Measurements from ENCODE around the gene ZSWIM6. TPM values are rescaled to one million over a fixed set of nuclear protein-coding genes. Genes with fewer than 3 reads are reported as not detected.
"Not testable (repeated sequence)": the region's sequence is repeated elsewhere in the genome, so short reads cannot be mapped to it uniquely, and the experiment has no call there.

Gene ZSWIM6
- total RNA-seq, 2 experiments from 2014 or later = 0.06 to 0.17 TPM

DNA sequence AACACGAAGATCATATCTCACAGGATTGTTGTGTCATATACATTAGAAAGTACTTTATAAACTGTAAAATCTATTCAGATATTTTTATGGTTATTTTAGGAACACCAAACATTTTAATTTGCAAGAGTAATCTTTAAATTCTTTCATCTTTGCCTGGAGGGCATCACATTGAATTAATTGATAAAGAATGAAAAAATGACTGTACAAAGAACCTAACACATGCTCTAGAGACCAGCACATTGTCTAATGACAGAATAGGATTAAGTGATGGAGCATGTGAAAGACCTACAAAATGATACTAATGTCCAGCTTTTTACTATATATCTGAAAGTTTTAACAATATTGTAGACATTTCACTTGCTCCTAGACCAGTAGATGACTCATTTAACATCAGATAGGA lies 88.0 kb downstream of the ZSWIM6 start:
- H3K4me2 ChIP-seq (ENCODE audit: low read length) = no peak overlapping the region
- BruUV-seq (replicated peaks) = no TSS peak
- POLR2A ChIA-PET = interaction anchor here (0.6 kb wide), 1 partner anchor 848 kb away, joined by 3 read pairs; no protein-coding TSS in a partner anchor

DNA sequence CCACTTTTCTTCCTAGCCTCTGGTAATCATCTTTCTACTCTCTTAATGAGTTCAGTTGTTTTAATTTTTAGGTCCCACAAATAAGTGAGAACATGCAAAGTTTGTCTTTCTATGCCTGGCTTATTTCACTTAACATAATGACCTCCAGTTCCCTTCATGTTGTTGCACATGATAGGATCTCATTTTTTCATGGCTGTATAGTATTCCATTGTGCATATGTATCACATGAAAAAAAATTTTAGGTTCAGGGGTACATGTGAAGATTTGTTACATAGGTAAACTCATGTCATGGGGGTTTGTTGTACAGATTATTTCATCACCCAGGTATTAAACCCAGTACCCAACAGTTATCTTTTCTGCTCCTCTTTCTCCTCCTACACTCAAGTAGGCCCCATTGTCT lies 89.2 kb downstream of the ZSWIM6 start:
- H2AFZ ChIP-seq (ENCODE audit: low read length); H3K4me2 ChIP-seq (ENCODE audit: low read length); H3K36me3 ChIP-seq (ENCODE audit: insufficient read depth, low read length); H3K79me2 ChIP-seq (ENCODE audit: insufficient read depth, low read depth, low read length); CTCF ChIA-PET (ENCODE audit: unreplicated experiment); DNase-seq (ENCODE audit: low spot score); H4K20me1 ChIP-seq (ENCODE audit: insufficient read depth, low read length); POLR2A ChIA-PET; H3K9me3 ChIP-seq (ENCODE audit: low read length); H3K4me3 ChIP-seq (ENCODE audit: low read depth, low read length, poor library complexity, severe bottlenecking); BruUV-seq (replicated peaks); H3K9me2 ChIP-seq (ENCODE audit: insufficient read depth, low read length); H3K27ac ChIP-seq (ENCODE audit: low read depth, low read length, poor library complexity, severe bottlenecking); H3K4me1 ChIP-seq (ENCODE audit: insufficient read depth, low read length, poor library complexity, severe bottlenecking); intact Hi-C loops (cut with micrococcal nuclease; ENCODE audit: unreplicated experiment): not testable (repeated sequence)

More for the DNA sequence above, 88.0 kb downstream of the ZSWIM6 start:
- H3K79me2 ChIP-seq (ENCODE audit: insufficient read depth, low read depth, low read length) = no peaks in the 10 kb centered on the region
- H3K4me1 ChIP-seq (ENCODE audit: insufficient read depth, low read length, poor library complexity, severe bottlenecking) = no peaks in the 10 kb centered on the region
- H3K4me3 ChIP-seq (ENCODE audit: low read depth, low read length, poor library complexity, severe bottlenecking) = no peak overlapping the region
- CTCF ChIA-PET (ENCODE audit: unreplicated experiment) = no interaction called here
- H3K9me2 ChIP-seq (ENCODE audit: insufficient read depth, low read length) = no peaks in the 10 kb centered on the region
- DNase-seq (ENCODE audit: low spot score) = no peak
- intact Hi-C loops (cut with micrococcal nuclease; ENCODE audit: unreplicated experiment) = no loop called here
- TF ChIP-seq EZH2phosphoT487 (IDR thresholded peaks at IDR 0.05; ENCODE audit: borderline replicate concordance, low read depth, low read length) = no peak
- TF ChIP-seq, protein P1, sequence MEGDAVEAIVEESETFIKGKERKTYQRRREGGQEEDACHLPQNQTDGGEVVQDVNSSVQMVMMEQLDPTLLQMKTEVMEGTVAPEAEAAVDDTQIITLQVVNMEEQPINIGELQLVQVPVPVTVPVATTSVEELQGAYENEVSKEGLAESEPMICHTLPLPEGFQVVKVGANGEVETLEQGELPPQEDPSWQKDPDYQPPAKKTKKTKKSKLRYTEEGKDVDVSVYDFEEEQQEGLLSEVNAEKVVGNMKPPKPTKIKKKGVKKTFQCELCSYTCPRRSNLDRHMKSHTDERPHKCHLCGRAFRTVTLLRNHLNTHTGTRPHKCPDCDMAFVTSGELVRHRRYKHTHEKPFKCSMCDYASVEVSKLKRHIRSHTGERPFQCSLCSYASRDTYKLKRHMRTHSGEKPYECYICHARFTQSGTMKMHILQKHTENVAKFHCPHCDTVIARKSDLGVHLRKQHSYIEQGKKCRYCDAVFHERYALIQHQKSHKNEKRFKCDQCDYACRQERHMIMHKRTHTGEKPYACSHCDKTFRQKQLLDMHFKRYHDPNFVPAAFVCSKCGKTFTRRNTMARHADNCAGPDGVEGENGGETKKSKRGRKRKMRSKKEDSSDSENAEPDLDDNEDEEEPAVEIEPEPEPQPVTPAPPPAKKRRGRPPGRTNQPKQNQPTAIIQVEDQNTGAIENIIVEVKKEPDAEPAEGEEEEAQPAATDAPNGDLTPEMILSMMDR (conservative IDR thresholded peaks at IDR 0.05; ENCODE audit: low read length) = no peak
- H3K27ac ChIP-seq (ENCODE audit: low read depth, low read length, poor library complexity, severe bottlenecking) = no peak overlapping the region
- H3K36me3 ChIP-seq (ENCODE audit: insufficient read depth, low read length) = no peaks in the 10 kb centered on the region
- no peak overlapping the region for H2AFZ ChIP-seq (ENCODE audit: low read length)
- no peaks in the 10 kb centered on the region for H3K9me3 ChIP-seq (ENCODE audit: low read length)
- H4K20me1 ChIP-seq (ENCODE audit: insufficient read depth, low read length) = no peaks in the 10 kb centered on the region

DNA sequence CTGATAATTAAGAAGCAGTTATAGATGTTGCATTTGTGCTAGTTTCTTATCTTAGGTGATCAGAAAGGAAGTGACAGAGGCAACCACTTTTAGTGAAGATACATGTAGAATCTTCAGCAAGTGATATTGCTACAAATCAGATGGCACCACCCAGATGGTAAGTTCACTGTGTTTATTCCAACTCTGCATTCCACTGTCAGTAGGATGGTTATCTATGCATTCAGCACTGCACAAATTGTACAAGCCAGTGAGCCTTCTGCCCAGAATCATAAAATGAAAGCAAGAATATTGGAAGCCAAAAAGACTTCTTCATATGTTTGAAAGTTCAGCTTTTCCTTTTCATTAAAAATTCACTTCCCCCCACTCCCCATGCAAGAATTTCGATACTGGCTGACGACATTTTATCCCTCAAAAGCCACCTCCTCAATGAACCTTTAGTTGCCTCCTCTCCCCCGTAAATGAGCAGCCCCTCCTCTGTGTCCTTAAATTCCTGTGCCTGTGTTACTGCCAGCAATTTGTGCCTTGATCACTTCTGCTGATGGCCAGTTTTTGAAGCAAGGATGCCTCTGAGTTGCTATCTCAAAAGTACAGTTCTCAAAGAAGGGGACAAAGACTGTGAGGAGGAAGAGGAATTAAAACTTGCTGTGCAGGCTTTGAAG lies 91.6 kb downstream of the ZSWIM6 start:
- ChIA-PET CTCF (ENCODE audit: unreplicated experiment) (no interaction called here), POLR2A (no interaction called here)
- BruUV-seq (replicated peaks) = no TSS peak
- no peak for DNase-seq (ENCODE audit: low spot score)
- Histone ChIP-seq H3K9me3 (ENCODE audit: low read length) (no peaks in the 10 kb centered on the region), H3K4me3 (ENCODE audit: low read depth, low read length, poor library complexity, severe bottlenecking) (no peak overlapping the region), H2AFZ (ENCODE audit: low read length) (no peak overlapping the region), H3K4me1 (ENCODE audit: insufficient read depth, low read length, poor library complexity, severe bottlenecking) (no peaks in the 10 kb centered on the region), H3K4me2 (ENCODE audit: low read length) (no peak overlapping the region), H3K36me3 (ENCODE audit: insufficient read depth, low read length) (no peaks in the 10 kb centered on the region), H4K20me1 (ENCODE audit: insufficient read depth, low read length) (no peaks in the 10 kb centered on the region), H3K9me2 (ENCODE audit: insufficient read depth, low read length) (no peaks in the 10 kb centered on the region), H3K79me2 (ENCODE audit: insufficient read depth, low read depth, low read length) (no peaks in the 10 kb centered on the region), H3K27ac (ENCODE audit: low read depth, low read length, poor library complexity, severe bottlenecking) (no peak overlapping the region)
- intact Hi-C loops (cut with micrococcal nuclease; ENCODE audit: unreplicated experiment) = no loop called here
- TF ChIP-seq EZH2phosphoT487 (IDR thresholded peaks at IDR 0.05; ENCODE audit: borderline replicate concordance, low read depth, low read length) = no peak
- TF ChIP-seq, protein P1 (conservative IDR thresholded peaks at IDR 0.05; ENCODE audit: low read length) = no peak
